ENCODE results near the gene NR2E1.

NR2E1 gene

GRCh38 chr6:108195209-108195608, 29.4 kb downstream of the NR2E1 start:
- no peak overlapping the region for H3K4ac ChIP-seq (ENCODE audit: low read depth in 1 of 2, low read length in 2 of 2)
- H3K27ac ChIP-seq (ENCODE audit: low read length, poor library complexity, severe bottlenecking) = no peak overlapping the region
- no peaks in the 10 kb centered on the region for H3K79me1 ChIP-seq (replicated peaks; ENCODE audit: low read length, poor library complexity, severe bottlenecking)
- H3K23ac ChIP-seq (ENCODE audit: low read length in 2 of 2) = no peak overlapping the region
- H3K14ac ChIP-seq (ENCODE audit: low read length in 2 of 2) = no peak overlapping the region
- H3K4me1 ChIP-seq (ENCODE audit: control insufficient read depth, insufficient read depth, low read depth, low read length) = no peaks in the 10 kb centered on the region
- no peak overlapping the region for H2BK120ac ChIP-seq (ENCODE audit: low read depth, low read length)
- H3K4me3 ChIP-seq (ENCODE audit: insufficient read depth in 1 of 2, low read depth in 1 of 2, low read length in 2 of 2) = no peak overlapping the region
- no peak overlapping the region for H4K91ac ChIP-seq (ENCODE audit: low read length)
- DNase-seq = no peak
- H3K9ac ChIP-seq (ENCODE audit: low read length) = no peak overlapping the region
- peaks cover 9 to 12% of the 10 kb centered on the region in 2 experiments for H3K27me3 ChIP-seq (ENCODE audit: control insufficient read depth in 1 of 2, insufficient read depth in 1 of 2, low read length in 2 of 2)
- no peak overlapping the region for H2AFZ ChIP-seq (ENCODE audit: low read depth, low read length)
- H3K18ac ChIP-seq (ENCODE audit: low read depth in 1 of 2, low read length in 2 of 2) = no peak overlapping the region
- H3K36me3 ChIP-seq (ENCODE audit: control insufficient read depth in 1 of 2, insufficient read depth in 2 of 2, low read depth in 1 of 2, low read length in 2 of 2) = no peaks in the 10 kb centered on the region
- no peak overlapping the region for H3K4me2 ChIP-seq (ENCODE audit: low read length, poor library complexity, severe bottlenecking)
- H2BK15ac ChIP-seq (ENCODE audit: low read depth, poor library complexity, severe bottlenecking) = no peak overlapping the region
- 85% methylated on average over 3 of the region's 3 CpGs for WGBS
- no peak overlapping the region for H2BK5ac ChIP-seq (ENCODE audit: low read depth, low read length, poor library complexity, severe bottlenecking)
- no peak overlapping the region for H2BK12ac ChIP-seq (ENCODE audit: low read length in 2 of 2)
- no peaks in the 10 kb centered on the region for H3K9me3 ChIP-seq (ENCODE audit: control insufficient read depth, low read length)
- no peak overlapping the region for H2AK5ac ChIP-seq (ENCODE audit: low read length, severe bottlenecking)
- H4K8ac ChIP-seq (ENCODE audit: low read length) = no peak overlapping the region

- H3K9ac ChIP-seq (ENCODE audit: low read length) = no peak overlapping the region
- H3K4me1 ChIP-seq (ENCODE audit: control insufficient read depth, insufficient read depth, low read depth, low read length) = peaks cover 5% of the 10 kb centered on the region
- H3K4ac ChIP-seq (ENCODE audit: low read depth in 1 of 2, low read length in 2 of 2) = no peak overlapping the region
- no peak overlapping the region for H2BK12ac ChIP-seq (ENCODE audit: low read length in 2 of 2)
- no peak overlapping the region for H2BK15ac ChIP-seq (ENCODE audit: low read depth, poor library complexity, severe bottlenecking)
- H3K4me3 ChIP-seq (ENCODE audit: insufficient read depth in 1 of 2, low read depth in 1 of 2, low read length in 2 of 2) = no peak overlapping the region
- no peak overlapping the region for H3K18ac ChIP-seq (ENCODE audit: low read depth in 1 of 2, low read length in 2 of 2)
- no peak overlapping the region for H3K23ac ChIP-seq (ENCODE audit: low read length in 2 of 2)
- H3K4me2 ChIP-seq (ENCODE audit: low read length, poor library complexity, severe bottlenecking) = no peak overlapping the region
- no peaks in the 10 kb centered on the region for H3K9me3 ChIP-seq (ENCODE audit: control insufficient read depth, low read length)
- no peak overlapping the region for H4K91ac ChIP-seq (ENCODE audit: low read length)
- peaks cover 5 to 7% of the 10 kb centered on the region in 2 experiments for H3K36me3 ChIP-seq (ENCODE audit: control insufficient read depth in 1 of 2, insufficient read depth in 2 of 2, low read depth in 1 of 2, low read length in 2 of 2)
- H3K27ac ChIP-seq (ENCODE audit: low read length, poor library complexity, severe bottlenecking) = no peak overlapping the region
- H3K79me1 ChIP-seq (replicated peaks; ENCODE audit: low read length, poor library complexity, severe bottlenecking) = no peaks in the 10 kb centered on the region
- peaks cover 4 to 9% of the 10 kb centered on the region in 2 experiments for H3K27me3 ChIP-seq (ENCODE audit: control insufficient read depth in 1 of 2, insufficient read depth in 1 of 2, low read length in 2 of 2)
- no peak overlapping the region for H2BK120ac ChIP-seq (ENCODE audit: low read depth, low read length)
- no peak overlapping the region for H2AK5ac ChIP-seq (ENCODE audit: low read length, severe bottlenecking)
- no peak overlapping the region for H4K8ac ChIP-seq (ENCODE audit: low read length)
- 92% methylated on average over 16 of the region's 19 CpGs for WGBS
- H2BK5ac ChIP-seq (ENCODE audit: low read depth, low read length, poor library complexity, severe bottlenecking) = no peak overlapping the region
- no peak overlapping the region for H3K14ac ChIP-seq (ENCODE audit: low read length in 2 of 2)
- no peak for DNase-seq
- H2AFZ ChIP-seq (ENCODE audit: low read depth, low read length) = no peak overlapping the region
Measured at GRCh38 chr6:108198761-108199498, 33.1 kb downstream of the NR2E1 start.

- Histone ChIP-seq H3K9me3 (ENCODE audit: control insufficient read depth, low read length) (no peaks in the 10 kb centered on the region), H2BK12ac (ENCODE audit: low read length in 2 of 2) (no peak overlapping the region), H3K9ac (ENCODE audit: low read length) (no peak overlapping the region), H3K4ac (ENCODE audit: low read depth in 1 of 2, low read length in 2 of 2) (no peak overlapping the region), H3K4me2 (ENCODE audit: low read length, poor library complexity, severe bottlenecking) (no peak overlapping the region), H4K8ac (ENCODE audit: low read length) (no peak overlapping the region), H3K18ac (ENCODE audit: low read depth in 1 of 2, low read length in 2 of 2) (no peak overlapping the region), H3K79me1 (replicated peaks; ENCODE audit: low read length, poor library complexity, severe bottlenecking) (no peaks in the 10 kb centered on the region), H2BK5ac (ENCODE audit: low read depth, low read length, poor library complexity, severe bottlenecking) (no peak overlapping the region), H3K4me3 (ENCODE audit: insufficient read depth in 1 of 2, low read depth in 1 of 2, low read length in 2 of 2) (no peak overlapping the region), H2AK5ac (ENCODE audit: low read length, severe bottlenecking) (no peak overlapping the region), H3K27ac (ENCODE audit: low read length, poor library complexity, severe bottlenecking) (no peak overlapping the region), H3K27me3 (ENCODE audit: control insufficient read depth in 1 of 2, insufficient read depth in 1 of 2, low read length in 2 of 2) (peaks cover under 1 to 2% of the 10 kb centered on the region in 2 experiments), H3K14ac (ENCODE audit: low read length in 2 of 2) (no peak overlapping the region), H2BK120ac (ENCODE audit: low read depth, low read length) (no peak overlapping the region), H2AFZ (ENCODE audit: low read depth, low read length) (no peak overlapping the region), H3K4me1 (ENCODE audit: control insufficient read depth, insufficient read depth, low read depth, low read length) (peaks cover 5% of the 10 kb centered on the region), H3K23ac (ENCODE audit: low read length in 2 of 2) (no peak overlapping the region), H2BK15ac (ENCODE audit: low read depth, poor library complexity, severe bottlenecking) (no peak overlapping the region), H3K36me3 (ENCODE audit: control insufficient read depth in 1 of 2, insufficient read depth in 2 of 2, low read depth in 1 of 2, low read length in 2 of 2) (peaks cover 5 to 7% of the 10 kb centered on the region in 2 experiments), H4K91ac (ENCODE audit: low read length) (no peak overlapping the region)
- 98% methylated on average over 7 of the region's 8 CpGs for WGBS
- DNase-seq = no peak
Measured at GRCh38 chr6:108200186-108200585, 34.4 kb downstream of the NR2E1 start.

- H3K14ac ChIP-seq (ENCODE audit: low read length in 2 of 2) = no peak overlapping the region
- H3K27me3 ChIP-seq (ENCODE audit: control insufficient read depth in 1 of 2, insufficient read depth in 1 of 2, low read length in 2 of 2) = no peaks in the 10 kb centered on the region
- H3K9ac ChIP-seq (ENCODE audit: low read length) = no peak overlapping the region
- no peak overlapping the region for H3K18ac ChIP-seq (ENCODE audit: low read depth in 1 of 2, low read length in 2 of 2)
- no peak overlapping the region for H3K23ac ChIP-seq (ENCODE audit: low read length in 2 of 2)
- no peak overlapping the region for H3K4ac ChIP-seq (ENCODE audit: low read depth in 1 of 2, low read length in 2 of 2)
- H4K8ac ChIP-seq (ENCODE audit: low read length) = no peak overlapping the region
- H3K27ac ChIP-seq (ENCODE audit: low read length, poor library complexity, severe bottlenecking) = no peak overlapping the region
- no peak overlapping the region for H4K91ac ChIP-seq (ENCODE audit: low read length)
- H2AK5ac ChIP-seq (ENCODE audit: low read length, severe bottlenecking) = no peak overlapping the region
- peaks cover 5% of the 10 kb centered on the region for H3K4me1 ChIP-seq (ENCODE audit: control insufficient read depth, insufficient read depth, low read depth, low read length)
- H2BK12ac ChIP-seq (ENCODE audit: low read length in 2 of 2) = no peak overlapping the region
- no peak overlapping the region for H3K4me3 ChIP-seq (ENCODE audit: insufficient read depth in 1 of 2, low read depth in 1 of 2, low read length in 2 of 2)
- 82% methylated on average over 5 of the region's 7 CpGs for WGBS
- no peak overlapping the region for H2BK120ac ChIP-seq (ENCODE audit: low read depth, low read length)
- H2BK5ac ChIP-seq (ENCODE audit: low read depth, low read length, poor library complexity, severe bottlenecking) = no peak overlapping the region
- no peak overlapping the region for H3K4me2 ChIP-seq (ENCODE audit: low read length, poor library complexity, severe bottlenecking)
- DNase-seq = peak; percentile 8
- H3K79me1 ChIP-seq (replicated peaks; ENCODE audit: low read length, poor library complexity, severe bottlenecking) = no peaks in the 10 kb centered on the region
- no peak overlapping the region for H2AFZ ChIP-seq (ENCODE audit: low read depth, low read length)
- H3K36me3 ChIP-seq (ENCODE audit: control insufficient read depth in 1 of 2, insufficient read depth in 2 of 2, low read depth in 1 of 2, low read length in 2 of 2) = peaks cover 5 to 7% of the 10 kb centered on the region in 2 experiments
- no peak overlapping the region for H2BK15ac ChIP-seq (ENCODE audit: low read depth, poor library complexity, severe bottlenecking)
- H3K9me3 ChIP-seq (ENCODE audit: control insufficient read depth, low read length) = no peaks in the 10 kb centered on the region
Measured at GRCh38 chr6:108200631-108201030, 34.8 kb downstream of the NR2E1 start.

Data from mesenchymal stem cell (in vitro differentiated cells and primary cell).